H1 (cell line): ENCODE results near the gene CCDC86. TPM values are rescaled to one million over a fixed set of nuclear protein-coding genes. Genes with fewer than 3 reads are reported as not detected.

ENCODE experiments used
- CTCF ChIA-PET: fragments of 300-600 bp; sonication (Branson Sonifier 250); formaldehyde crosslinking; loops from one replicate; lab custom pipeline; 2021; ENCODE audit not compliant: partially characterized antibody; lab: Charles Lee
- POLR2A ChIA-PET: fragments of 300-600 bp; sonication (Branson Sonifier 250); formaldehyde crosslinking; loops from one replicate; lab custom pipeline; 2021; ENCODE audit warnings: inconsistent platforms; ENCODE audit not compliant: partially characterized antibody; lab: Charles Lee
- DNase-seq, 2 experiments: peaks; one replicate each; pipeline versions ENCODE4 v3.0.0 to v3.0.0-alpha.2; 2010 to 2022; ENCODE audit warnings: low spot score in 2 of 2, low read depth in 1 of 2, mixed read lengths in 1 of 2
- FAIRE-seq: peaks from 2 replicates; lab custom pipeline; 2011; peaks lifted over from hg19 to GRCh38; lab: Jason Lieb, UNC
- H2AFZ ChIP-seq: 2 replicates; pipeline ENCODE4 v1.8.1; 2012; ENCODE audit warnings: low read length, inconsistent platforms
- H2AK5ac ChIP-seq: 2 replicates; pipeline ENCODE4 v1.6.1; 2013; ENCODE audit warnings: low read depth, low read length
- H2BK120ac ChIP-seq: replicated peaks from 2 replicates; pipeline ENCODE3; 2013; ENCODE audit warnings: low read depth, low read length, inconsistent platforms
- H2BK12ac ChIP-seq: 2 replicates; pipeline ENCODE4 v1.6.1; 2013; ENCODE audit warnings: low read depth, low read length
- H2BK15ac ChIP-seq: 2 replicates; pipeline ENCODE4 v1.6.1; 2013; ENCODE audit warnings: low read length
- H2BK20ac ChIP-seq: 2 replicates; pipeline ENCODE4 v1.6.1; 2013; ENCODE audit warnings: low read length
- H2BK5ac ChIP-seq: 2 replicates; pipeline ENCODE4 v1.6.1; 2013; ENCODE audit warnings: low read depth, low read length
- H3K14ac ChIP-seq: 2 replicates; pipeline ENCODE4 v1.6.1; 2013; ENCODE audit warnings: inconsistent platforms; ENCODE audit not compliant: insufficient read length
- H3K18ac ChIP-seq: 2 replicates; pipeline ENCODE4 v1.6.1; 2013; ENCODE audit warnings: low read length; ENCODE audit errors: extremely low read depth
- H3K23ac ChIP-seq: 2 replicates; pipeline ENCODE4 v1.6.1; 2013; ENCODE audit warnings: inconsistent platforms; ENCODE audit not compliant: insufficient read length
- H3K23me2 ChIP-seq: 2 replicates; pipeline ENCODE4 v1.6.1; 2013; ENCODE audit warnings: low read depth, low read length
- H3K27ac ChIP-seq: 2 replicates; pipeline ENCODE4 v1.6.1; 2011; ENCODE audit warnings: low read depth, low read length, inconsistent platforms
- H3K27me3 ChIP-seq, 4 experiments: replicated peaks in 1 of 4; 1 replicate in 1 of 4; 2 replicates in 3 of 4; pipeline versions ENCODE4 v1.6.1 to v1.8.1; 2011 to 2013; ENCODE audit warnings: low read length in 3 of 4, mild to moderate bottlenecking in 3 of 4, inconsistent platforms in 2 of 4, mixed read lengths in 2 of 4, moderate library complexity in 1 of 4; ENCODE audit not compliant: control insufficient read depth in 3 of 4, insufficient read depth in 3 of 4; ENCODE audit errors: extremely low read depth in 1 of 4
- H3K36me3 ChIP-seq, 4 experiments: 2 replicates each; pipeline versions ENCODE4 v1.6.1 to v1.8.1; 2011 to 2013; ENCODE audit warnings: mild to moderate bottlenecking in 4 of 4, low read length in 3 of 4, moderate library complexity in 2 of 4, control low read depth in 1 of 4, inconsistent platforms in 1 of 4; ENCODE audit not compliant: insufficient read depth in 4 of 4, control insufficient read depth in 2 of 4
- H3K4ac ChIP-seq: replicated peaks from 2 replicates; pipeline ENCODE3; 2013; ENCODE audit warnings: low read length, low read depth, mixed read lengths, inconsistent platforms; ENCODE audit not compliant: insufficient read length
- H3K4me1 ChIP-seq, 4 experiments: replicated peaks in 1 of 4; 1 replicate in 1 of 4; 2 replicates in 3 of 4; pipeline versions ENCODE4 v1.6.1 to v1.8.1; 2011 to 2013; ENCODE audit warnings: low read length in 3 of 4, inconsistent platforms in 2 of 4, mixed read lengths in 1 of 4; ENCODE audit not compliant: insufficient read depth in 4 of 4, control insufficient read depth in 3 of 4
- H3K4me2 ChIP-seq, 2 experiments: 2 replicates each; pipeline versions ENCODE4 v1.6.1 to v1.8.1; 2011 to 2013; ENCODE audit warnings: low read depth in 2 of 2, low read length in 2 of 2, control low read depth in 1 of 2, inconsistent platforms in 1 of 2, mild to moderate bottlenecking in 1 of 2; ENCODE audit not compliant: insufficient read depth in 1 of 2
- H3K4me3 ChIP-seq, 4 experiments: fragments of 200-600, 300-600 bp in 1 of 4; sonication (generic), shearing (Covaris generic), sonication (Bioruptor Twin) in 1 of 4; 2 replicates each; pipeline versions ENCODE4 v1.5.1 to v1.8.1; 2011 to 2016; ENCODE audit warnings: low read length in 4 of 4, low read depth in 3 of 4, control low read depth in 2 of 4, inconsistent platforms in 2 of 4, mild to moderate bottlenecking in 2 of 4, mixed read lengths in 1 of 4, moderate library complexity in 1 of 4; ENCODE audit not compliant: insufficient read depth in 2 of 4; ENCODE audit errors: extremely low read depth in 1 of 4
- H3K56ac ChIP-seq: replicated peaks from 2 replicates; pipeline ENCODE3; 2013; ENCODE audit warnings: low read depth, mild to moderate bottlenecking, mixed read lengths, low read length, inconsistent platforms; ENCODE audit not compliant: insufficient read length
- H3K79me1 ChIP-seq: 2 replicates; pipeline ENCODE4 v1.6.1; 2013; ENCODE audit warnings: low read depth, low read length, control low read depth
- H3K79me2 ChIP-seq, 2 experiments: 2 replicates each; pipeline versions ENCODE4 v1.6.1 to v1.8.1; 2012 to 2013; ENCODE audit warnings: low read length in 2 of 2, mild to moderate bottlenecking in 2 of 2, inconsistent platforms in 1 of 2; ENCODE audit not compliant: insufficient read depth in 2 of 2, control insufficient read depth in 1 of 2
- H3K9ac ChIP-seq, 4 experiments: replicated peaks in 1 of 4; 1 replicate in 1 of 4; 2 replicates in 3 of 4; pipeline versions ENCODE4 v1.6.1 to v1.8.1; 2011 to 2013; ENCODE audit warnings: low read depth in 3 of 4, low read length in 3 of 4, control low read depth in 2 of 4, mild to moderate bottlenecking in 2 of 4, moderate library complexity in 2 of 4, inconsistent platforms in 1 of 4; ENCODE audit errors: extremely low read depth in 1 of 4
- H3K9me3 ChIP-seq, 2 experiments: 2 replicates each; pipeline versions ENCODE4 v1.6.1 to v1.8.1; 2012 to 2013; ENCODE audit warnings: mild to moderate bottlenecking in 2 of 2, moderate library complexity in 2 of 2, control low read depth in 1 of 2, inconsistent platforms in 1 of 2, low read depth in 1 of 2, low read length in 1 of 2, mixed read lengths in 1 of 2; ENCODE audit not compliant: insufficient read depth in 2 of 2
- H4K20me1 ChIP-seq, 2 experiments: replicated peaks in 1 of 2; 2 replicates each; pipeline versions ENCODE3 to v1.8.1; 2011 to 2013; ENCODE audit warnings: inconsistent platforms in 2 of 2, low read length in 2 of 2, mild to moderate bottlenecking in 1 of 2; ENCODE audit not compliant: insufficient read depth in 2 of 2, control insufficient read depth in 1 of 2
- H4K5ac ChIP-seq: 2 replicates; pipeline ENCODE4 v1.6.1; 2013; ENCODE audit warnings: low read length, low read depth, mixed read lengths, inconsistent platforms; ENCODE audit not compliant: insufficient read length
- H4K8ac ChIP-seq: 2 replicates; pipeline ENCODE4 v1.8.0; 2013; ENCODE audit warnings: mild to moderate bottlenecking, moderate library complexity, low read length, inconsistent platforms; ENCODE audit not compliant: insufficient read depth; ENCODE audit errors: extremely low read depth
- H4K91ac ChIP-seq: replicated peaks from 2 replicates; pipeline ENCODE3; 2013; ENCODE audit warnings: low read length, mixed read lengths, inconsistent platforms; ENCODE audit not compliant: insufficient read length
- BRCA1 ChIP-seq: IDR thresholded peaks from 2 replicates; pipeline ENCODE4 v1.6.1; 2012; ENCODE audit warnings: low read depth, low read length, improper control_type of control experiment
- EZH2 ChIP-seq: fragments of 200-600 bp; sonication (generic); IDR thresholded peaks from 2 replicates; pipeline ENCODE4 v1.7.1; 2012; ENCODE audit warnings: low read depth, mild to moderate bottlenecking, moderate library complexity, low read length, inconsistent platforms; ENCODE audit not compliant: severe bottlenecking
- JUN ChIP-seq: IDR thresholded peaks from 2 replicates; pipeline ENCODE4 v1.6.1; 2011; ENCODE audit warnings: low read depth, mild to moderate bottlenecking, improper control_type of control experiment, low read length
- JUND ChIP-seq: IDR thresholded peaks from 2 replicates; pipeline ENCODE4 v1.6.1; 2011; ENCODE audit warnings: mild to moderate bottlenecking, improper control_type of control experiment, low read length
- KDM4A ChIP-seq: IDR thresholded peaks from one replicate; pipeline ENCODE4 v1.7.1; 2012; ENCODE audit warnings: low read depth, mild to moderate bottlenecking, moderate library complexity, low read length, inconsistent platforms; ENCODE audit not compliant: severe bottlenecking
- KDM5A ChIP-seq: fragments of 200-600 bp; IDR thresholded peaks from 2 replicates; pipeline ENCODE4 v1.7.1; 2012; ENCODE audit warnings: mild to moderate bottlenecking, low read length, inconsistent platforms, mixed read lengths
- MAX ChIP-seq: IDR thresholded peaks from 2 replicates; pipeline ENCODE4 v1.6.1; 2012; ENCODE audit warnings: inconsistent platforms
- POLR2AphosphoS5 ChIP-seq: IDR thresholded peaks from 2 replicates; pipeline ENCODE4 v1.6.1; 2011; ENCODE audit warnings: low read depth, low read length
- SP1 ChIP-seq: IDR thresholded peaks from 2 replicates; pipeline ENCODE4 v1.6.1; 2011; ENCODE audit warnings: low read depth, low read length
- YY1 ChIP-seq: IDR thresholded peaks from 2 replicates; pipeline ENCODE4 v1.6.1; 2011; ENCODE audit warnings: low read depth, mild to moderate bottlenecking, low read length
- WGBS, 2 experiments: shearing (Covaris generic) in 1 of 2; methylation state at CpG; one replicate each; pipeline versions ENCODE4 v1.1.6 to v1.1.7; 2013 to 2015; ENCODE audit warnings: low lambda C conversion rate in 2 of 2, mixed read lengths in 2 of 2, inconsistent platforms in 1 of 2, low coverage in 1 of 2, missing lambda C conversion rate in 1 of 2; ENCODE audit not compliant: insufficient replicate concordance in 2 of 2, insufficient coverage in 1 of 2, insufficient read length in 1 of 2; ENCODE audit errors: extremely low coverage in 1 of 2, missing lambda C conversion rate in 1 of 2; 5-methylcytosine and 5-hydroxymethylcytosine counted together
- polyA plus RNA-seq, 7 experiments: library from polyadenylated mRNA; depleted of rRNA in 3 of 7; stranded (reverse) in 5 of 7; unstranded in 2 of 7; fragments of >200 nt in 5 of 7; fragments of 200-250 nt in 2 of 7; gene quantifications; 1 replicate in 5 of 7; 2 replicates in 1 of 7; 4 replicates in 1 of 7; pipeline versions ENCODE4 v1.2.1 to v1.2.3, GENCODE V29; 2011 to 2013; ENCODE audit warnings: missing spikeins in 2 of 7, mixed read lengths in 2 of 7
- total RNA-seq: library from RNA; stranded (reverse); fragmentation: NEBNext Ultra II Directional; extraction: Animal tissue kit (Norgen Biotek cat#: 25700); gene quantifications from 2 replicates; pipeline ENCODE4 v1.2.1, GENCODE V29; 2021

The CCDC86 gene
- total and polyA plus RNA-seq, 2 of the 8 experiments (the other 6 are each of a cell fraction or from before 2014, with no cell fraction given), result 37.7 to 76.4 TPM

- no peak overlapping the region for H3K56ac ChIP-seq
- H3K23me2 ChIP-seq, result no peaks in the 10 kb centered on the region; the same call in 1 of the 2 replicates
- H3K18ac ChIP-seq, result peak overlapping the region; percentile 32; the same call in 1 of the 2 replicates
- H2BK5ac ChIP-seq, result no peak overlapping the region
- peaks cover 5 to 18% of the 10 kb centered on the region in 2 experiments for H4K20me1 ChIP-seq
- 33% methylated on average over 65 of the region's 78 CpGs; no CpG with 5 or more reads in 1 of the 2 experiments for WGBS, 2 experiments
- ChIA-PET POLR2A (interaction anchor here (1.0 to 7.5 kb wide), 6 partner anchors 8 to 47 kb away, joined by 3 to 54 read pairs (median 6); partner anchors contain the start of genes CCDC86 and ZP1), CTCF (interaction anchor here (1.0 to 5.1 kb wide), 7 partner anchors 15 to 717 kb away, joined by 3 to 22 read pairs (median 4); no protein-coding TSS in a partner anchor)
- H3K27ac ChIP-seq, result no peak overlapping the region
- H3K36me3 ChIP-seq, result peaks cover 13 to 26% (median 21%) of the 10 kb centered on the region in 4 experiments
- no peaks in the 10 kb centered on the region for H3K79me1 ChIP-seq
- no peak overlapping the region for H2BK15ac ChIP-seq
- no peak overlapping the region for H2BK120ac ChIP-seq
- H3K27me3 ChIP-seq, result peaks cover 3 to 26% (median 16%) of the 10 kb centered on the region in 4 experiments; a peak in 6 of 7 replicates
- H4K91ac ChIP-seq, result no peak overlapping the region
- peak overlapping the region in 3 of 4 experiments; percentile 2 to 49 (median 5); a peak in 4 of 8 replicates for H3K4me3 ChIP-seq
- no peak overlapping the region for H2BK20ac ChIP-seq
- H4K8ac ChIP-seq, result peak overlapping the region; percentile 89; the same call in 1 of the 2 replicates
- H3K79me2 ChIP-seq, result no peaks in the 10 kb centered on the region
- no peak overlapping the region for H2AFZ ChIP-seq
- H3K4me1 ChIP-seq, result peaks cover 0 to 5% (median 0%) of the 10 kb centered on the region in 4 experiments; a peak in 2 of 7 replicates
- no peak overlapping the region for H3K23ac ChIP-seq
- H3K9ac ChIP-seq, result no peak overlapping the region; a peak in 1 of 7 replicates
- no peak for FAIRE-seq
- H3K9me3 ChIP-seq, result peaks cover 0 to 9% of the 10 kb centered on the region in 2 experiments; a peak in 1 of 4 replicates
- H3K14ac ChIP-seq, result no peak overlapping the region
- DNase-seq, result peak in 1 of 2 experiments; percentile 60
- H2AK5ac ChIP-seq, result no peak overlapping the region
- H3K4ac ChIP-seq, result no peak overlapping the region
- peak overlapping the region; percentile 65 to 69 for H3K4me2 ChIP-seq
- H4K5ac ChIP-seq, result no peak overlapping the region
- H2BK12ac ChIP-seq, result no peak overlapping the region
- TF ChIP-seq YY1, result no peak
- no peak for TF ChIP-seq JUND
- TF ChIP-seq KDM4A, result peak; percentile 78
- no peak for TF ChIP-seq POLR2AphosphoS5
- no peak for TF ChIP-seq KDM5A
- TF ChIP-seq BRCA1, result no peak
- no peak for TF ChIP-seq SP1
- TF ChIP-seq EZH2, result no peak
- TF ChIP-seq MAX, result peak; percentile 96
- no peak for TF ChIP-seq JUN
Observed at GRCh38 chr11:60852117-60852981, 10.4 kb downstream of the CCDC86 start.
